Activated CD8-positive, alpha-beta T cell treated with anti-CD3 and anti-CD28 coated beads, Interleukin-2, amount 10 ng/mL, durations not matched to agents 7 days and 5 days (primary cell): ENCODE results near the gene MAPK4. TPM values are rescaled to one million over a fixed set of nuclear protein-coding genes. Genes with fewer than 3 reads are reported as not detected.

Experiments
- ATAC-seq: fragments of 150-1000 bp; cut with Tn5 transposase; one replicate; pipeline ENCODE4 v1.10.0; 2021; ENCODE audit warnings: moderate library complexity
- CTCF ChIA-PET: fragments of 350-600 bp; sonication (Branson Sonifier 250); formaldehyde crosslinking; loops from one replicate; lab custom pipeline; 2021; ENCODE audit warnings: antibody characterized with exemption; lab: Charles Lee
- POLR2A ChIA-PET: fragments of 350-600 bp; sonication (Branson Sonifier 250); formaldehyde crosslinking; loops from one replicate; lab custom pipeline; 2021; ENCODE audit warnings: antibody characterized with exemption; lab: Charles Lee
- DNase-seq: peaks from one replicate; pipeline ENCODE4 v3.0.0-alpha.2; 2020
- H3K27ac Mint-ChIP-seq: one replicate; pipeline ENCODE4 v1.8.0; 2021; ENCODE audit warnings: mild to moderate bottlenecking, mixed read lengths
- H3K27me3 Mint-ChIP-seq: one replicate; pipeline ENCODE4 v1.8.0; 2021; ENCODE audit warnings: low read depth, mixed read lengths
- H3K36me3 Mint-ChIP-seq: one replicate; pipeline ENCODE4 v1.8.0; 2021; ENCODE audit warnings: low read depth, mixed read lengths
- H3K4me1 Mint-ChIP-seq: one replicate; pipeline ENCODE4 v1.8.0; 2021; ENCODE audit warnings: low read depth, mixed read lengths
- H3K4me3 Mint-ChIP-seq: one replicate; pipeline ENCODE4 v1.8.0; 2021; ENCODE audit warnings: mild to moderate bottlenecking, mixed read lengths
- H3K9me3 Mint-ChIP-seq: one replicate; pipeline ENCODE4 v1.8.0; 2022; ENCODE audit warnings: mixed read lengths; ENCODE audit not compliant: insufficient read depth
- total RNA-seq, 2 experiments: library from RNA; stranded (reverse); gene quantifications; one replicate each; pipeline ENCODE4 v1.2.3, GENCODE V29; 2021

Gene MAPK4
- total RNA-seq, 2 experiments from 2014 or later, result not detected

DNA sequence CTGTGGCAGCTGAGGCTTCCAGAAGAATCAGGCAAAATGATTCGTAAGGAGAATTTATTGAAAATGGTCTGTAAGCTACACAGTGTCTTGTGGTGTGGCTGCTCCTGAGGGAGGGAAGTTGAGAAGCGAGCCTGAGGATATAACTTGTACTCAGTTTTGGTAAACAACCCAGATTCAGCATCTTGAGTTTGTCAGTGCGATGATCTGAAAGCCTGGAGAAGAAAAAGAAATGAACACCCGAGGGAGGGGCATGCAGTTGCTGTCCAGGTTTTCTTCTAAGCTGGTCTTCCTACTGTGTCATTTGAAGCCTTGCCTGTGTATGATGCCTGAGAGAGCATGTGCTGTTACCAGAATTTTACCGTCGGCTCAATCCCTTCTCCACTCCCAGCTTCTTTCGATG lies 87.3 kb downstream of the MAPK4 start:
- Mint-ChIP-seq H3K27me3 (no peaks in the 10 kb centered on the region), H3K9me3 (no peaks in the 10 kb centered on the region), H3K4me3 (no peak overlapping the region), H3K36me3 (no peaks in the 10 kb centered on the region), H3K27ac (no peak overlapping the region), H3K4me1 (no peaks in the 10 kb centered on the region)
- no peak for ATAC-seq
- CTCF ChIA-PET, result no interaction called here
- POLR2A ChIA-PET, result no interaction called here
- DNase-seq, result no peak

DNA sequence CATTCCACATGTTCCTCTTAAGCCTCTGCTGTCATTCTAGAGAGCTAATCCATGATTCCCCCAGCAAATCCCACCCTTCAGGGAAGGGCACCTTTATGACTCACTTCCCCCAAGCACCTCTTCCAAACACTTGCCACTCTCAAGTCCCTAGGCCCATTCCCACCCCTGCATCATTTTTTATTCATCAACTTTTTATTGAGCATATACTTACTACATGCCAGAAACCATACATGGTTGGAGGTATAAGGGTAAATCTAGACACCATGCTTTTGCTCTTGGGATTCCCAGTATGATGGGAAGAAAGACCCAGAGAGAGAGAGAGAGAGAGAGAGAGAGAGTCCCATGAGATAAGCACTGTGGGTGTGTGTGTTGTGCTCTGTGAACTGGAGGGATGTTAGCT lies 87.9 kb downstream of the MAPK4 start:
- ChIA-PET POLR2A (no interaction called here), CTCF (no interaction called here)
- H3K9me3 Mint-ChIP-seq, result no peaks in the 10 kb centered on the region
- DNase-seq, result no peak
- H3K36me3 Mint-ChIP-seq, result no peaks in the 10 kb centered on the region
- ATAC-seq, result no peak
- no peaks in the 10 kb centered on the region for H3K4me1 Mint-ChIP-seq
- H3K27me3 Mint-ChIP-seq, result no peaks in the 10 kb centered on the region
- no peak overlapping the region for H3K27ac Mint-ChIP-seq
- no peak overlapping the region for H3K4me3 Mint-ChIP-seq

DNA sequence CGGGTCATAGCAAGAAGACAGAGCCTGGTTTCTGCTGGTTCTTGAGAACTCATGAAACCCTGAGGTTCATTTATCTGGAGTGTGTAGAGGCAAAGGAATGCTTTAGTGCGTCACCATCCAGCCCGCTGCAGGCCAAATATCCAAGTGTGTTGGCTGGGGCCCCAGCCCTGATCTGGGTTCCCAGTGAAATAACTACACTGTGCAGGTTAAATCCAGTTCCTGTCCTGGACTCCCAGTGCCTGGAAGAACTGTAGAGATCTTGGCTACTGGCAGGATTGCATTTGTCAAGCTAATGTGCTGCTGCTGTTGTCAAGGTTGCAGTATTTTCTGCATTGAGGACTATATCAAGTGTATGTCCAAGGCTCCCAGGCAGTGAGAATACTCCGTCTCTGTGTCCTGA lies 89.9 kb downstream of the MAPK4 start:
- Mint-ChIP-seq H3K9me3 (no peaks in the 10 kb centered on the region), H3K4me3 (no peak overlapping the region), H3K27ac (no peak overlapping the region), H3K27me3 (no peaks in the 10 kb centered on the region), H3K36me3 (no peaks in the 10 kb centered on the region), H3K4me1 (no peaks in the 10 kb centered on the region)
- ATAC-seq (no peak), DNase-seq (no peak)
- ChIA-PET POLR2A (no interaction called here), CTCF (no interaction called here)

DNA sequence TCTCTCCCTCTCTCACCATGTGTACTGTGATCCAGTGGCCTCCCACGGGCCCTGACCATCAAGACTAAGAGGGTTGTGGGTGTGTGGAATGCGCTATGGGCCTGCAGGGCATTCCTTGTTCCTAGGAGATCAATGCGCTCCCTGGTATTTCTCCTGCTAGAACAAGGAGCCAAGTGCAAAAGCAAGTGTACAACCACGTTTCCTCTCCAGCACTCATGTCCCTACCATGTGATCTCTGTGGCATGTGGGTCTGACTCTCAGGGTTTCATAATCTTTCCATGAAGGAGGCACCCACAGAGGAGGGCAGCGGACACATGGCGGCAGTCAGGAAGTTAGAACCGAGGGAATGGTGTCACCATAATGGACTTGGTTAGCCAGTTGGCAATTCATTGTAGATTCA lies 91.4 kb downstream of the MAPK4 start:
- Mint-ChIP-seq H3K4me3 (no peak overlapping the region), H3K27me3 (no peaks in the 10 kb centered on the region), H3K4me1 (no peaks in the 10 kb centered on the region), H3K27ac (no peak overlapping the region), H3K36me3 (no peaks in the 10 kb centered on the region), H3K9me3 (no peaks in the 10 kb centered on the region)
- no peak for DNase-seq
- ATAC-seq, result no peak
- ChIA-PET CTCF (no interaction called here), POLR2A (no interaction called here)

DNA sequence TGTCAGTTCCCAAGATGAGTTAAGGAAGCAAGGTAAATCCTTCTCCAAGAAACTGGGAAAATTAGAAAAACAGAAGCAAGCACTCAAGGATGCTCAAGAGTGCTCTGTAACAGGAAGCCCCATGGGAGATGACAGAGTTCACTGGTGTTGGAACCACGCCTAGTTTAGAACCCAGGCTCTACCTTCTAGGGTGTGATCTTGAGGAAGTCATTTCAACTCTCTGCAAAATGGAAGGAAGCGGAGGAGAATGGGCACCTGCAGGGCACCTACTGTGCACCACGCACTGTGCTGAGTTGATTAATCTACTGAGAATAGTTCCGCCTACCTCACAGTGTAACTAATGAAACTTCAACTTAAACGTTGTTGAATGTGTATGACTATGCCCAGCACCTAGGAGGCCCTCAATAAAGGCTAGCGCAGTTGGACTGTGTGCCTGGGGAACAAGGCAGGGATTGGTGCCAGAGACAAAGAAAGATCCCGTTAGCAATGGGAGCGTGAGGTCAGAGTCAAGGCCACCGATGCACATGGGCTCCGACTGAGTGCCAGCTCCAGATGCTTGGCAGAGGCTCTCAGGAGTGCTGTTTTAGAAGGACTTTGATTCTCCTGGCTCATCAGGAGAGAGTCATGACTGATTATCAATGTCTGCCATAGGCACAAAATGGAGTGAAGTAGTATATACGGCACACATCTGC lies 93.7 kb downstream of the MAPK4 start:
- H3K27me3 Mint-ChIP-seq, result no peaks in the 10 kb centered on the region
- H3K9me3 Mint-ChIP-seq, result no peaks in the 10 kb centered on the region
- no peaks in the 10 kb centered on the region for H3K4me1 Mint-ChIP-seq
- ChIA-PET POLR2A (no interaction called here), CTCF (no interaction called here)
- H3K4me3 Mint-ChIP-seq, result no peak overlapping the region
- DNase-seq (no peak), ATAC-seq (no peak)
- H3K27ac Mint-ChIP-seq, result no peak overlapping the region
- no peaks in the 10 kb centered on the region for H3K36me3 Mint-ChIP-seq

DNA sequence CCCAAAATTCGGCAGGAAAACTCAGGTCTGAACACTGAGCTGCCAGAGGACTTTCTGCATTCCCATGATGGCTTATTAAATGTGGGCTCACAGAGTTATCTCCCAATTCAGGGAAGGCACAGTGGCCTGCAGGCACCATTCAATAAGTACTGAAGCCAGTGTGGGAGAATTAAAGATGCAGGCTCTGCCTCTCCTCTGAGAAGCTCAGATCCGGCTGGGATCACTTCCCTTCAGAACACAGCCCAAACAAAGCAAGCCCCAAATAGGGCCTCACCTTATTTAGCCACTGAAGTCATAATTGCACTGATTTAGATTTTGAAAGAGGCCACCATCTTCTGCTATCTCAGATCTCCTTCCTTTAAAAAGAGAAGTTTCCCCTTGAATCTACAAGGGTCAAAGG lies 94.3 kb downstream of the MAPK4 start:
- no peak for ATAC-seq
- Mint-ChIP-seq H3K27ac (no peak overlapping the region), H3K9me3 (no peaks in the 10 kb centered on the region), H3K4me1 (no peaks in the 10 kb centered on the region), H3K27me3 (no peaks in the 10 kb centered on the region), H3K4me3 (no peak overlapping the region), H3K36me3 (no peaks in the 10 kb centered on the region)
- ChIA-PET CTCF (no interaction called here), POLR2A (no interaction called here)
- DNase-seq, result no peak

DNA sequence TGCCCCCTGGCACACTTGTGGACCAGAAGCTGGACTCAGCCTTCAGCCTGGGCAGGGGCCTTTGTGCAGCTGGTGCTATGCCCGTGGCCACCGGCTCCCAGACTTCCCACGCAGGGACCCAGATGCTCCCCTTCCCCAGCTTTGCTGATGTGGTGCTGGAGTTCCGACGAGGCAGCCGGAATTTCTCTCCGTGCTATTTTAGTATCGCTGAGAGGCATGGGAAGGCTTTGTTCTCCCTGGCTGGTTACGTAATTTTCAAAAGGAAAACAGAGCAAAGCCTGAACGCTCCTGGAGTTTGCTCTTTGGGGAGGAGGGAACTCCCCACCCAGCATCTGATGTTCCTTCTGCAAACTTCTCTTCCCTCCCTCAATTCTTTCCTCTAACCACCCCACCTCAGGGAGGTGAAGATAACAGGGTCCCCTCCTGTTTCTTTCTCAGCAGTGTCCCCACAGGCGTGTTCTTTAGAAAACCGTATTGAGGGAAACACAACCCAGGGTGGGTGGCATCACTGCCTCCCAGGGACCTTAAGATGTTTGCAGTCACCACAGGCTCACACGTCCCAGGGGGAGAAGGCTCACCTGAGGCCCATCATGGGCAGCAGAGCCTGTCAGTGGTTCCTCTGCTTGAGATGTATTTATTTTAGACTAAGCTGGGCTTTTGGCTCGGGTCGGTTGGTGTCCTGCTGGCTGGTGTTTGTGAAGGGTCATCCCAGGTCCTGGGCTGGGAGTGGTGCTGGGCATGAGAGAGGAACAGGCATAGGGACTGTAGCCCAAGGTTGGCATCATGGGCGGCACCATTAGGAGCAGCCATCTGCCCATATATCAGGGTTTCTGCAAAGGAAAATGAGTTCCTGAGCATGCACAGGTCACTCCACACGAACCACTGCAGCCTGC lies 95.0 kb downstream of the MAPK4 start:
- DNase-seq (no peak), ATAC-seq (no peak)
- Mint-ChIP-seq H3K4me3 (no peak overlapping the region), H3K27ac (no peak overlapping the region), H3K27me3 (no peaks in the 10 kb centered on the region), H3K4me1 (no peaks in the 10 kb centered on the region), H3K36me3 (no peaks in the 10 kb centered on the region), H3K9me3 (no peaks in the 10 kb centered on the region)
- ChIA-PET CTCF (no interaction called here), POLR2A (no interaction called here)

DNA sequence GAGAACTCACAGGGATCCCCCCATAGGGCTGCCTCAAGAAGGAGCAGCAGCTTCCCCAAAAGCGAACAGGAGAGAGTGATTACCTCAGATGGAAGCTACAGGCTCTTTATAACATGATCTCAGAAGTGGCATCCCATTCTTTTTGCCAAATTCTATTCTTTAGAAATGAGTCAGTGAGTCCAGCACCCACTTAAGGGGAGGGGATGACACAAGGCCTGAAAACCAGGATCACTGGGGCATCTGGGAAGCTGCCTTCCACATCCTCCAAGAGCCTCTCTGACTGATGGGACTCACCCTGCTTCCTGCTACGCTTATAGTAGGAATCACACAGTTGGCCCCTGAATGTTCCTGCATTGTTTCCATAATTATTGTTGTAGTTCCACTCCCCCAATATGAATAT lies 96.5 kb downstream of the MAPK4 start:
- Mint-ChIP-seq H3K36me3 (no peaks in the 10 kb centered on the region), H3K4me3 (no peak overlapping the region), H3K9me3 (no peaks in the 10 kb centered on the region), H3K27ac (no peak overlapping the region), H3K27me3 (no peaks in the 10 kb centered on the region), H3K4me1 (no peaks in the 10 kb centered on the region)
- DNase-seq, result no peak
- no peak for ATAC-seq
- ChIA-PET CTCF (no interaction called here), POLR2A (no interaction called here)

DNA sequence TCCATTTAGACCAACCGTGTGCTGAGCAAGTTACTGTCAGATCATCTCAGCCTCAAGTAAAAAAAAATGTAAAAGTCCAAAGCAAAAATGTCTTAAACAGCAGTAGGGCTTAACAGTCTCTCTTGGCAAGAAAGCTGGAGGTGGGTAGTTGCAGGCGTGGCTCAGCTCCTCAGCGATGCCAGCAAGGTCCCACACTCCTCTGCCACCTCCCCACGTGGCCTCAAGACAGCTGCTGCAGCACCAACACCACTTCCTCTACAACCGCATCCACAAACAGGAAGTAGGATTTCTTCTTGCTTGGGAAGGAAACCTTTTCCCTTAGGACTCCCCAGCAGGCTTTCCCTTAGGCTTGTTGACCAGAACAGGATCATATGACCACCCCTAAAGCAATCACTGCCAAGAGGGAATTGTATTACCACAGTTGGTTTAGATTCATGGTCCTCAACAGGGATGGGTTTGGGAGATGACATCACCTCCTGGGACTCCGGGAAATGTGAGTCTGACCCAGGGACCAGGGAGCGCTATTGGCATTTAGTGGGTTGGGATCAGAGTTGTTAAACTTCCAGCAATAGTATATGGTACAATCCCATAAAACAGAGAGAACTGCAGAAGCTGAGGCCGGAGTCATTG lies 97.1 kb downstream of the MAPK4 start:
- Mint-ChIP-seq H3K36me3 (no peaks in the 10 kb centered on the region), H3K27ac (no peak overlapping the region), H3K9me3 (peaks cover 2% of the 10 kb centered on the region), H3K4me3 (no peak overlapping the region), H3K27me3 (no peaks in the 10 kb centered on the region), H3K4me1 (no peaks in the 10 kb centered on the region)
- ChIA-PET POLR2A (no interaction called here), CTCF (no interaction called here)
- no peak for ATAC-seq
- no peak for DNase-seq

DNA sequence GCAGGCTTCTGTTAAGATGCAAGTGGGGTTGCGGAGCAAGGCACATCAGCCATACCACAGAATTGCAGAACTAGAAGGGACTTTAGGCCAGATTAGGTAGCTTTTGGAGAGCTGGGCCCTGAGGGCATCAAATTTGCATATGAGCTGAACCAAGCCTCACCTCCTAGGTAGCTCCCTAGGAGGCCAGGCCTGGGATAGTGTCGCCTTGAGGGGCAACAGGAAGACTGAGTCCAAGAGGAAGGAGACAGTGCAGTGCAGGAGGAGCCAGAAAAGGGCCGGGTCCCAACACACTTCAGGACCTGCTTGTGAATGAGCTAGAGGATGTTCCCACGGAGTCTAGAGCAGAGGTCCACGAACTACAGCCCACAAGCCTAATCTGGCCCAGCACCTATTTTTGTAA lies 98.7 kb downstream of the MAPK4 start:
- Mint-ChIP-seq H3K27ac (no peak overlapping the region), H3K4me1 (no peaks in the 10 kb centered on the region), H3K9me3 (peaks cover 4% of the 10 kb centered on the region), H3K4me3 (no peak overlapping the region), H3K36me3 (no peaks in the 10 kb centered on the region), H3K27me3 (no peaks in the 10 kb centered on the region)
- CTCF ChIA-PET, result no interaction called here
- DNase-seq, result no peak
- POLR2A ChIA-PET, result no interaction called here
- ATAC-seq, result no peak

DNA sequence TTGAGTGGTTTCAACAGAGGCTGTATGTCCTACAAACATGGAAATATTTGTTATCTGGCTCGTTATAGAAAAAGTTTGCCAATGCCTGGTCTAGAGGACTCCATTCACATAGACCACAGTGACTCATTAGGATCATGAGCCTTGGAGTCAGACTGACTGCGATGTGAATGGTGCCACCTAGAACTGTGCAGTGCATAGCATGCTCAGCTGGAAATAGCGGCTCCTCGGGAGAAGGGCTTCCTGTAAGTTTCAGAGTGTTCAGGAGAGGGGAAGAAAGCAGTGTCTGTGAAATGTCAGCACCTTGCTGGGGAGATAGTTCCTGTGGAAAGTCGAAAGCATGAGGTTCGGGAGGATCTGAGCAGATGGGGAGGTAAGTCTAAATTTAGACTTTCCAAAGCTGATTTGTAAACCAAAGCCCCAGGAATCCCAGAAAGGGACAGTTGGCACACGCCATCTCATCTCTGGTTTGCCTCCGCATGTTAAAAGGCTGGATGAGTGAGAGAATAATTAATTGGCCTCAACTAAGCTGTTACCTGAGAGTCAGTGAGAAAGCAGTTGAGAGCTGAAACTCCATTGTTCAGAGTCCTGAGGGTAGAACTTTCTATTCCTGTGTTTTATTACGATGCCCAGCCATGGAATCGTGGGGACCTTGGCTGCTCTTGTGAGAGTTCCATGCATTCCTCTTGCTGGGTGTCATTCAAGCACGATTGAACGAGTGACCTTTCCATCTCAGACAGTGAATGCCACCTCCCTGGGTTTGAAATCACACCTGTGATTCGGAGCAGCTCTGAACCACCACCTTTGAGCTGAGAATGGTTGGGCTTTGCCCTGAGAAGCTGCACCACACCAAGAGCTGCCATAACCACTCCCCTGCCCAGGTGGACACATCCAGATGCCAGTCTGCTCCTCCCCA lies 99.5 kb downstream of the MAPK4 start:
- ATAC-seq (no peak), DNase-seq (no peak)
- CTCF ChIA-PET, result no interaction called here
- Mint-ChIP-seq H3K4me1 (no peaks in the 10 kb centered on the region), H3K27ac (no peak overlapping the region), H3K27me3 (no peaks in the 10 kb centered on the region), H3K9me3 (peaks cover 4% of the 10 kb centered on the region), H3K4me3 (no peak overlapping the region), H3K36me3 (no peaks in the 10 kb centered on the region)
- POLR2A ChIA-PET, result no interaction called here
